NOMO-1 treated with dmso at 0.1 percent for 144 hours (cell line): ENCODE results near the gene GNB3.

Experiments used
- DNase-seq: peaks from one replicate; lab custom pipeline; 2025; ENCODE audit not compliant: unreplicated experiment; lab: John Stamatoyannopoulos, UW

The GNB3 gene

GRCh38 chr12:6823182-6824084 lies 17.3 kb upstream of the GNB3 start:
- no peak for DNase-seq

GRCh38 chr12:6824085-6824775 lies 16.5 kb upstream of the GNB3 start:
- DNase-seq: no peak

GRCh38 chr12:6824901-6825381 lies 15.8 kb upstream of the GNB3 start:
- DNase-seq: no peak

- DNase-seq: peak; percentile 55
Observed at GRCh38 chr12:6825398-6826124, 15.2 kb upstream of the GNB3 start.

GRCh38 chr12:6826125-6826733 lies 14.5 kb upstream of the GNB3 start:
- no peak for DNase-seq

GRCh38 chr12:6826734-6827436 lies 13.8 kb upstream of the GNB3 start:
- DNase-seq: no peak

GRCh38 chr12:6827437-6827911 lies 13.3 kb upstream of the GNB3 start:
- DNase-seq: no peak

- no peak for DNase-seq
Observed at GRCh38 chr12:6827982-6828780, 12.5 kb upstream of the GNB3 start, which contains the start of gene P3H3. TSS of gene P3H3 (plus strand) at chr12:6828407. CDS start at chr12:6828441, 34 bp downstream.

- no peak for DNase-seq
Observed at GRCh38 chr12:6828781-6829535, 11.8 kb upstream of the GNB3 start.

- DNase-seq: no peak
Observed at GRCh38 chr12:6829536-6830220, 11.0 kb upstream of the GNB3 start.

GRCh38 chr12:6830286-6830890 lies 10.3 kb upstream of the GNB3 start:
- DNase-seq: no peak

GRCh38 chr12:6830999-6831398 lies 9.7 kb upstream of the GNB3 start:
- DNase-seq: no peak

GRCh38 chr12:6831450-6831995 lies 9.2 kb upstream of the GNB3 start:
- no peak for DNase-seq

GRCh38 chr12:6832125-6832524 lies 8.6 kb upstream of the GNB3 start:
- DNase-seq: no peak

GRCh38 chr12:6833189-6833890 lies 7.4 kb upstream of the GNB3 start:
- DNase-seq: no peak

GRCh38 chr12:6834254-6834653 lies 6.5 kb upstream of the GNB3 start:
- DNase-seq: no peak

GRCh38 chr12:6834873-6835272 lies 5.9 kb upstream of the GNB3 start:
- no peak for DNase-seq
